Karpas-422 (cell line): ENCODE measurements around the gene HDHD5. TPM values are rescaled to one million over a fixed set of nuclear protein-coding genes. Genes with fewer than 3 reads are reported as not detected.

Experiments
- DNase-seq: peaks from one replicate; pipeline ENCODE4 v3.0.0-alpha.2; 2015
- H2AFZ ChIP-seq: fragments of 200-600 bp; sonication (generic); 2 replicates; pipeline ENCODE4 v1.6.1; 2014; ENCODE audit warnings: antibody characterized with exemption, low read length, mixed read lengths
- H3K27ac ChIP-seq: fragments of 200-600 bp; sonication (generic); 2 replicates; pipeline ENCODE4 v1.5.1; 2014; ENCODE audit warnings: mild to moderate bottlenecking, low read length, moderate library complexity
- H3K27me3 ChIP-seq: fragments of 200-600 bp; sonication (generic); 2 replicates; pipeline ENCODE4 v1.6.1; 2014; ENCODE audit warnings: low read length, mixed read lengths
- H3K36me3 ChIP-seq: fragments of 200-600 bp; sonication (generic); 2 replicates; pipeline ENCODE4 v1.6.1; 2014; ENCODE audit warnings: low read length, mixed read lengths; ENCODE audit not compliant: insufficient read depth
- H3K4me1 ChIP-seq: fragments of 200-600 bp; sonication (generic); 2 replicates; pipeline ENCODE4 v1.6.1; 2014; ENCODE audit warnings: mild to moderate bottlenecking, low read length, mixed read lengths
- H3K4me2 ChIP-seq: fragments of 200-600 bp; sonication (generic); 2 replicates; pipeline ENCODE4 v1.6.1; 2014; ENCODE audit warnings: low read length, low read depth, mild to moderate bottlenecking; ENCODE audit not compliant: poor library complexity, severe bottlenecking
- H3K4me3 ChIP-seq: fragments of 200-600 bp; sonication (generic); 2 replicates; pipeline ENCODE4 v1.5.1; 2014; ENCODE audit warnings: mild to moderate bottlenecking, antibody characterized with exemption, low read length, mixed read lengths
- H3K79me2 ChIP-seq: fragments of 200-600 bp; sonication (generic); 2 replicates; pipeline ENCODE4 v1.6.1; 2014; ENCODE audit warnings: mild to moderate bottlenecking, low read length, mixed read lengths
- H3K9ac ChIP-seq: fragments of 200-600 bp; sonication (generic); 2 replicates; pipeline ENCODE4 v1.6.0; 2014; ENCODE audit warnings: low read length
- H3K9me2 ChIP-seq: fragments of 200-600 bp; sonication (generic), shearing (Covaris generic); replicated peaks from 2 replicates; pipeline ENCODE4 v1.6.0; 2014; ENCODE audit warnings: mild to moderate bottlenecking, low read length, moderate library complexity; ENCODE audit not compliant: insufficient read depth
- H3K9me3 ChIP-seq: fragments of 300-700, 200-600 bp; sonication (generic); 2 replicates; pipeline ENCODE4 v1.6.1; 2014; ENCODE audit warnings: low read length, mixed read lengths
- H4K20me1 ChIP-seq: fragments of 200-600 bp; sonication (generic); 2 replicates; pipeline ENCODE4 v1.6.1; 2014; ENCODE audit warnings: mild to moderate bottlenecking, antibody characterized with exemption, low read length, low read depth; ENCODE audit not compliant: insufficient read depth
- total RNA-seq: library from RNA; depleted of rRNA; stranded (reverse); fragments of >200 nt; shearing (Covaris generic); gene quantifications from 2 replicates; pipeline ENCODE4 v1.2.3, GENCODE V29; 2014; ENCODE audit warnings: low replicate concordance

The HDHD5 gene
- total RNA-seq, 1 experiment from 2014 or later, result 29.8 TPM

- no peaks in the 10 kb centered on the region for H3K9me3 ChIP-seq
- no peak overlapping the region for H3K9ac ChIP-seq
- H3K9me2 ChIP-seq, result no peaks in the 10 kb centered on the region
- peak; percentile 29 for DNase-seq
- H3K27me3 ChIP-seq, result no peaks in the 10 kb centered on the region
- H3K36me3 ChIP-seq, result no peaks in the 10 kb centered on the region
- no peaks in the 10 kb centered on the region for H4K20me1 ChIP-seq
- no peak overlapping the region for H3K27ac ChIP-seq
- H3K4me1 ChIP-seq, result no peaks in the 10 kb centered on the region
- no peak overlapping the region for H3K4me3 ChIP-seq
- no peak overlapping the region for H3K4me2 ChIP-seq
- H2AFZ ChIP-seq, result no peak overlapping the region
- no peaks in the 10 kb centered on the region for H3K79me2 ChIP-seq
Measured at GRCh38 chr22:17191163-17191784, 32.2 kb upstream of the HDHD5 start.

GRCh38 chr22:17190702-17191101, 31.6 kb upstream of the HDHD5 start:
- Histone ChIP-seq H3K79me2 (no peaks in the 10 kb centered on the region), H3K9ac (no peak overlapping the region), H3K4me1 (no peaks in the 10 kb centered on the region), H3K27me3 (no peaks in the 10 kb centered on the region), H3K9me2 (no peaks in the 10 kb centered on the region), H3K4me3 (no peak overlapping the region), H3K9me3 (no peaks in the 10 kb centered on the region), H3K27ac (no peak overlapping the region), H3K4me2 (no peak overlapping the region), H2AFZ (no peak overlapping the region), H4K20me1 (no peaks in the 10 kb centered on the region), H3K36me3 (no peaks in the 10 kb centered on the region)
- DNase-seq, result peak; percentile 1

GRCh38 chr22:17176715-17177114, 17.6 kb upstream of the HDHD5 start:
- Histone ChIP-seq H3K79me2 (no peaks in the 10 kb centered on the region), H3K27ac (no peak overlapping the region), H4K20me1 (no peaks in the 10 kb centered on the region), H3K9me3 (no peaks in the 10 kb centered on the region), H3K36me3 (no peaks in the 10 kb centered on the region), H3K4me1 (peaks cover 6% of the 10 kb centered on the region), H3K4me2 (no peak overlapping the region), H3K9me2 (no peaks in the 10 kb centered on the region), H3K27me3 (no peaks in the 10 kb centered on the region), H2AFZ (no peak overlapping the region), H3K4me3 (no peak overlapping the region), H3K9ac (no peak overlapping the region)
- DNase-seq, result no peak

GRCh38 chr22:17172029-17172833, 13.2 kb upstream of the HDHD5 start:
- peak overlapping the region; percentile 87 for H3K9ac ChIP-seq
- no peaks in the 10 kb centered on the region for H4K20me1 ChIP-seq
- peak overlapping the region; percentile 87 for H3K4me3 ChIP-seq
- H3K79me2 ChIP-seq, result no peaks in the 10 kb centered on the region
- H3K27me3 ChIP-seq, result no peaks in the 10 kb centered on the region
- no peak for DNase-seq
- H2AFZ ChIP-seq, result peak overlapping the region; percentile 94
- peak overlapping the region; percentile 94 for H3K4me2 ChIP-seq
- no peaks in the 10 kb centered on the region for H3K9me3 ChIP-seq
- no peaks in the 10 kb centered on the region for H3K9me2 ChIP-seq
- no peak overlapping the region for H3K27ac ChIP-seq
- H3K4me1 ChIP-seq, result peaks cover 10% of the 10 kb centered on the region
- H3K36me3 ChIP-seq, result no peaks in the 10 kb centered on the region

DNA sequence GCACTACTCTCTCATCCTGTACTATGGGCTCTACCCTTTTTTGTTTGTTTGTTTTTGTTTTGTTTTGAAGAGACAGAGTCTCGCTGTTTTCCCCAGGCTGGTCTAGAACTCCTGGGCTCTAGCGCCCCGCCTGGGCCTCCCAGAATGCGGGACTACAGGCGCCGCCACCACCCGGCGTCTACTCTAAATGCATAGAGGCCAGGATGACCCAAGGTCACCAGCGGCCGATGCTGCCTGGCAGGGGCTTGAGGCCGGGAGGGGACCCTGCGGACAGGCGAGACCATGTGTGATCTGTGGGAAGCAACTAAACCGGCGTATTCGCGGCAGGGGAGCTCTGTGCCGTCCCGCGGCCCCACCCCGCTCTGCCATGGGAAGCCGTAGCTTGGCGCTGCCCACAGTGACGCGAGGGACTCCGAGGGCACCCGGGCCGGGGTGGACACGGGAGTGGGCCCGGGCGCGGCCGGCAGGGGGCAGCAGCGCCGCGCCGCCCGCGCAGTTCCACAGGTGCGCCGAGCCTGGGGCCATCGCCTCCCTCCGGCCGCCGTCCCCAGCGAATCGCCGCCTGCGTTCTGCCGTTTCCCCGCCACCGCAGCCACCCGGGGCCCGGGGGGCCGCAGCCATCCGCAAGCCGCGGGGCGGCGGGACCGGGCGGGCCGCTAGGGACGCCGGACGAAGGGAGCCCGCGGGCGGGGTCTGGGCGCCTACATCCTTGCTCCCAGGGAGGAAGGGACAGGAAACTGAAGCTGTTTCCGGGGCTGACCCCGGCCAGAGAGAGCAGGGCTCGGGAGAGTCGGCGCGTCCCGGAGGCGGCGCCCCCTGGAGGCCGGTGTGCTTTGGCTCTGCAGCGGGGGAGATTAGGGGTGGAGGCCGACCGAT, 12.3 kb upstream of the HDHD5 start:
- Histone ChIP-seq H3K4me1 (peaks cover 10% of the 10 kb centered on the region), H3K36me3 (no peaks in the 10 kb centered on the region), H3K4me3 (peak overlapping the region; percentile 87), H3K9me3 (no peaks in the 10 kb centered on the region), H2AFZ (peak overlapping the region; percentile 94; the same call in 1 of the 2 replicates), H3K27ac (no peak overlapping the region), H3K27me3 (no peaks in the 10 kb centered on the region), H3K79me2 (no peaks in the 10 kb centered on the region), H3K4me2 (peak overlapping the region; percentile 94), H3K9ac (peak overlapping the region; percentile 87), H4K20me1 (no peaks in the 10 kb centered on the region), H3K9me2 (no peaks in the 10 kb centered on the region)
- peak; percentile 96 for DNase-seq

DNA sequence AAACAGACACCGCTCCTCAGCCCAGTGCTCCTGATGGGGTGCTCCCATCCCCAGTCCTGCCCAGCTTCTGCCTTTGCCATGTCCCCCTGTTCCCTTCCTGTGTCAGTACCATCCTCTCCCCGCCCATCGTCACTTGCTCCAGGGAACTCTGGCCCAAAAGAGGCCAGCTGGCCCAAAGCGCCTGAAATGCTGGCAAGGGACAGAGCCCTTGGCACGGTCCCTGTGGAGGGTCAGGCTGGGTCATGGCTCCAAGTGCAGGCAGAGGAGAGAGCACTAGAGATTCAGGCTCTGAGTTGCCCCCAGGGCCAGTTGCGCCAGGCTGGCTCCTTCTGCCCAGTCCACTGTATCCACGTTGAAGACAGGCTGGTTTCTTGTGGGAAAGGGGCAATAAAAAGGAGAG, 8.4 kb upstream of the HDHD5 start:
- no peak overlapping the region for H3K4me2 ChIP-seq
- no peaks in the 10 kb centered on the region for H3K36me3 ChIP-seq
- no peak for DNase-seq
- H3K9me3 ChIP-seq, result no peaks in the 10 kb centered on the region
- H3K4me1 ChIP-seq, result peaks cover 10% of the 10 kb centered on the region
- H3K27ac ChIP-seq, result no peak overlapping the region
- H3K9ac ChIP-seq, result no peak overlapping the region
- H3K79me2 ChIP-seq, result no peaks in the 10 kb centered on the region
- H3K27me3 ChIP-seq, result no peaks in the 10 kb centered on the region
- H3K9me2 ChIP-seq, result no peaks in the 10 kb centered on the region
- no peak overlapping the region for H2AFZ ChIP-seq
- H3K4me3 ChIP-seq, result no peak overlapping the region
- H4K20me1 ChIP-seq, result no peaks in the 10 kb centered on the region

- no peaks in the 10 kb centered on the region for H3K79me2 ChIP-seq
- no peaks in the 10 kb centered on the region for H3K36me3 ChIP-seq
- H3K27me3 ChIP-seq, result no peaks in the 10 kb centered on the region
- no peaks in the 10 kb centered on the region for H4K20me1 ChIP-seq
- no peak overlapping the region for H3K4me2 ChIP-seq
- H3K9ac ChIP-seq, result no peak overlapping the region
- H3K9me3 ChIP-seq, result no peaks in the 10 kb centered on the region
- H2AFZ ChIP-seq, result no peak overlapping the region
- no peak overlapping the region for H3K27ac ChIP-seq
- peak; percentile 36 for DNase-seq
- H3K9me2 ChIP-seq, result no peaks in the 10 kb centered on the region
- H3K4me1 ChIP-seq, result peaks cover 4% of the 10 kb centered on the region; the same call in 1 of the 2 replicates
- H3K4me3 ChIP-seq, result no peak overlapping the region
Measured at GRCh38 chr22:17164392-17165024, 5.4 kb upstream of the HDHD5 start.
